ENCODE measurements around the gene KIFC1. TPM values are rescaled to one million over a fixed set of nuclear protein-coding genes. Genes with fewer than 3 reads are reported as not detected.

The KIFC1 gene
- total RNA-seq, 1 experiment from 2014 or later = 140 TPM

- intact Hi-C loops (cut with micrococcal nuclease; ENCODE audit: unreplicated experiment) = no loop called here
- no peaks in the 10 kb centered on the region for H3K9me3 Mint-ChIP-seq (ENCODE audit: low read depth, unreplicated experiment)
- CTCF ChIA-PET = no interaction called here
Observed at GRCh38 chr6:33411632-33412005, 20.0 kb downstream of the KIFC1 start.

GRCh38 chr6:33412140-33413009 is 20.8 kb downstream of the KIFC1 start:
- no peaks in the 10 kb centered on the region for H3K9me3 Mint-ChIP-seq (ENCODE audit: low read depth, unreplicated experiment)
- intact Hi-C loops (cut with micrococcal nuclease; ENCODE audit: unreplicated experiment) = no loop called here
- DNase-seq = no peak
- H3K4me3 Mint-ChIP-seq (ENCODE audit: low read depth, unreplicated experiment) = peak overlapping the region; percentile 87
- no peak for TF ChIP-seq CTCF (IDR thresholded peaks at IDR 0.05; ENCODE audit: unreplicated experiment)
- BruUV-seq (replicated peaks) = no TSS peak
- H3K4me1 Mint-ChIP-seq (ENCODE audit: low read depth, unreplicated experiment) = peaks cover 35% of the 10 kb centered on the region
- H3K36me3 Mint-ChIP-seq (ENCODE audit: insufficient read depth, unreplicated experiment) = peaks cover 86% of the 10 kb centered on the region
- H3K27ac Mint-ChIP-seq (ENCODE audit: unreplicated experiment) = no peak overlapping the region
- CTCF ChIA-PET = no interaction called here
- H3K27me3 Mint-ChIP-seq (ENCODE audit: unreplicated experiment) = no peaks in the 10 kb centered on the region

More at GRCh38 chr6:33411632-33412005, 20.0 kb downstream of the KIFC1 start:
- no peak for TF ChIP-seq CTCF (IDR thresholded peaks at IDR 0.05; ENCODE audit: unreplicated experiment)
- H3K4me3 Mint-ChIP-seq (ENCODE audit: low read depth, unreplicated experiment) = peak overlapping the region; percentile 87
- H3K27ac Mint-ChIP-seq (ENCODE audit: unreplicated experiment) = peak overlapping the region; percentile 53
- H3K27me3 Mint-ChIP-seq (ENCODE audit: unreplicated experiment) = no peaks in the 10 kb centered on the region
- no peak for DNase-seq
- peaks cover 33% of the 10 kb centered on the region for H3K4me1 Mint-ChIP-seq (ENCODE audit: low read depth, unreplicated experiment)
- no TSS peak for BruUV-seq (replicated peaks)
- peaks cover 85% of the 10 kb centered on the region for H3K36me3 Mint-ChIP-seq (ENCODE audit: insufficient read depth, unreplicated experiment)

GRCh38 chr6:33413241-33414120 is 21.9 kb downstream of the KIFC1 start:
- CTCF ChIA-PET = no interaction called here

More at GRCh38 chr6:33413241-33414120, 21.9 kb downstream of the KIFC1 start:
- TF ChIP-seq CTCF (IDR thresholded peaks at IDR 0.05; ENCODE audit: unreplicated experiment) = no peak
- no TSS peak for BruUV-seq (replicated peaks)
- Mint-ChIP-seq H3K4me1 (ENCODE audit: low read depth, unreplicated experiment) (peaks cover 39% of the 10 kb centered on the region), H3K27me3 (ENCODE audit: unreplicated experiment) (no peaks in the 10 kb centered on the region), H3K9me3 (ENCODE audit: low read depth, unreplicated experiment) (no peaks in the 10 kb centered on the region), H3K27ac (ENCODE audit: unreplicated experiment) (no peak overlapping the region), H3K36me3 (ENCODE audit: insufficient read depth, unreplicated experiment) (peaks cover 93% of the 10 kb centered on the region), H3K4me3 (ENCODE audit: low read depth, unreplicated experiment) (no peak overlapping the region)
- intact Hi-C loops (cut with micrococcal nuclease; ENCODE audit: unreplicated experiment) = no loop called here
- no peak for DNase-seq

Measured in Calu3 (cell line).